ENCODE results near the gene MLPH. TPM values are rescaled to one million over a fixed set of nuclear protein-coding genes. Genes with fewer than 3 reads are reported as not detected.

The MLPH gene
- total RNA-seq, 1 experiment from 2014 or later = 27.1 TPM

DNA sequence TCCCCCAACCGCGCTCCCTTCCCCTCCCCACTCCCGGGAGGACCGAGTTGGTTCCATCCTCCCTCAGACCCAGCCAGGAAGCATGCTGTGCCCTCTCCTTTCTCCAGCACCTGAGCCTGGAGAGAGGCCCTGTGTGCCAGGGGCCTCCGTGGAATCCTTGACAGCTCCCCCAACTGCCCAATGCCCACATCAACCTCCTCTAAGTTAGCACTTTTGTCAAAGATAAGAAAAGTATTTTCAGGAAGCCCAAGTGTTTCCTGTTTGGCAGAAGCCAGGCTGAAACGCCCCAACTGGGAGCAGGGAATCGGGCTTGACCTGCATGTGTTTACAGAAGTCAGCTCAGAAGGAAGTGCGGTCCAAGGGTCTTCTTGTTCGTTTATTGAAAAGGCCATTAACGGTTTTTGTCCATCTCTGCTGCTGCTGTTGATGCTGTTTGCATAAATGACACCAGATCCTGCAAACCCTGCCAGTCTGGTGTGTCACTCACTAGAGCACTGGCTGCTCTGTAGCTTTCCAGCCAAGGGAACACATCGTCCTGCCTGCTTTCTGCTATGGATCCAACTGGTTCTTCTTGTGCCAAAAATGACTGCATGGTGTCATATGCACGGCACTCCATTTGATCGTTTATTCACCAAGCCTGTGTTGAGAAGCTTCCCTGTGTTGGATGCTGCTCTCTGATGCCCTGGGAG is 37.7 kb upstream of the MLPH start:
- TF ChIP-seq, protein P1, sequence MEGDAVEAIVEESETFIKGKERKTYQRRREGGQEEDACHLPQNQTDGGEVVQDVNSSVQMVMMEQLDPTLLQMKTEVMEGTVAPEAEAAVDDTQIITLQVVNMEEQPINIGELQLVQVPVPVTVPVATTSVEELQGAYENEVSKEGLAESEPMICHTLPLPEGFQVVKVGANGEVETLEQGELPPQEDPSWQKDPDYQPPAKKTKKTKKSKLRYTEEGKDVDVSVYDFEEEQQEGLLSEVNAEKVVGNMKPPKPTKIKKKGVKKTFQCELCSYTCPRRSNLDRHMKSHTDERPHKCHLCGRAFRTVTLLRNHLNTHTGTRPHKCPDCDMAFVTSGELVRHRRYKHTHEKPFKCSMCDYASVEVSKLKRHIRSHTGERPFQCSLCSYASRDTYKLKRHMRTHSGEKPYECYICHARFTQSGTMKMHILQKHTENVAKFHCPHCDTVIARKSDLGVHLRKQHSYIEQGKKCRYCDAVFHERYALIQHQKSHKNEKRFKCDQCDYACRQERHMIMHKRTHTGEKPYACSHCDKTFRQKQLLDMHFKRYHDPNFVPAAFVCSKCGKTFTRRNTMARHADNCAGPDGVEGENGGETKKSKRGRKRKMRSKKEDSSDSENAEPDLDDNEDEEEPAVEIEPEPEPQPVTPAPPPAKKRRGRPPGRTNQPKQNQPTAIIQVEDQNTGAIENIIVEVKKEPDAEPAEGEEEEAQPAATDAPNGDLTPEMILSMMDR (IDR thresholded peaks at IDR 0.05; ENCODE audit: unreplicated experiment) = no peak
- H3K9me3 Mint-ChIP-seq (ENCODE audit: unreplicated experiment) = peaks cover 7% of the 10 kb centered on the region
- ChIA-PET POLR2A (interaction anchor here (0.6 kb wide), 1 partner anchor 315 kb away, joined by 3 read pairs; no protein-coding TSS in a partner anchor), CTCF (interaction anchor here (1.0 to 1.6 kb wide), 2 partner anchors 28 to 1095 kb away, joined by 3 to 4 read pairs; no protein-coding TSS in a partner anchor)
- H3K4me1 Mint-ChIP-seq (ENCODE audit: insufficient read depth, unreplicated experiment) = peaks cover 5% of the 10 kb centered on the region
- intact Hi-C loops (cut with micrococcal nuclease) = no loop called here
- no peaks in the 10 kb centered on the region for H3K27me3 Mint-ChIP-seq (ENCODE audit: insufficient read depth, unreplicated experiment)
- no peak overlapping the region for H3K4me3 Mint-ChIP-seq (ENCODE audit: unreplicated experiment)
- no peak for DNase-seq (ENCODE audit: unreplicated experiment)
- no TSS peak for BruUV-seq (replicated peaks)
- no peak overlapping the region for H3K27ac Mint-ChIP-seq (ENCODE audit: low read depth, unreplicated experiment)
- H3K36me3 Mint-ChIP-seq (ENCODE audit: insufficient read depth, unreplicated experiment) = no peaks in the 10 kb centered on the region

DNA sequence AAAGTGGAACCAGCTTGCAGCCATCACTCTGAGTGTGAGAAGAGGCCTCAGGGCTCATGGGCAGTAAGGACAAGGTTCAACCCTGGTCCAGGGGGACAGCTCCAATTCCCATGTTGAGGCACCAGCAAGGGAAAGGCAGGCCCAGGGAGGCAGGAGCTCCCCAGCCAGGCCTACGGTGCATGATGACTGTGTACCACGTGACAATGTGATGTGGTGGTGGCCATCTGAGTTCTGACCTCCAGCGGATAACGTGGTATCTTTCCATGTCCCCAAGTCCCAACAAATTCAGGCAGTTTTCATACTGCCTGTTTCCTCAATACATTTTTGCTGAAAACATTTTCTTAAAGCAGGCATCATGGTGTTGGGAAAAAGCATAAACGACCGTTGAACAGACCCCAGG is 36.9 kb upstream of the MLPH start:
- H3K27me3 Mint-ChIP-seq (ENCODE audit: insufficient read depth, unreplicated experiment) = no peaks in the 10 kb centered on the region

DNA sequence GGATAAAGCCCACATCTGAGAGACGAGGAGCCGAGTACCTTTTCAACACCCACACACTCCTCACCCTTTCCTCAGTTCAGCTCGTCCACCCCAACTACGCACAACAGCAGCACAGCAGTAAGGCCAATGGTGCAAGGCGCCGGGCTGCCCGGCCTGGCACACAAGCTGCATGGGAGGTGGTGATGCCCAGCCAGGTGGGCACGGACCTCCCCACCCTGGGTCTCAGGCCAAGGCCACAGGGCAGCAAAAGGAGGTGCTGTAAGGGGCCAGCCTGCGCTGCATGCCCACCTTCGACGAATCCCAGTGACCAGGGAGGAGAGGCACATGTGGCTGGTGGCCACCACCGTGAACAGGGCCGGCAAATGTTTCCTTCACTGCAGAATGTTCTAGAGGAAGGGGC is 36.5 kb upstream of the MLPH start:
- H3K4me3 Mint-ChIP-seq (ENCODE audit: unreplicated experiment) = no peak overlapping the region
- no peak overlapping the region for H3K27ac Mint-ChIP-seq (ENCODE audit: low read depth, unreplicated experiment)
- DNase-seq (ENCODE audit: unreplicated experiment) = no peak
- peaks cover 7% of the 10 kb centered on the region for H3K9me3 Mint-ChIP-seq (ENCODE audit: unreplicated experiment)
- peaks cover 5% of the 10 kb centered on the region for H3K4me1 Mint-ChIP-seq (ENCODE audit: insufficient read depth, unreplicated experiment)
- intact Hi-C loops (cut with micrococcal nuclease) = no loop called here
- CTCF ChIA-PET = no interaction called here
- no TSS peak for BruUV-seq (replicated peaks)
- no peaks in the 10 kb centered on the region for H3K36me3 Mint-ChIP-seq (ENCODE audit: insufficient read depth, unreplicated experiment)
- no peaks in the 10 kb centered on the region for H3K27me3 Mint-ChIP-seq (ENCODE audit: insufficient read depth, unreplicated experiment)
- TF ChIP-seq, protein P1 (IDR thresholded peaks at IDR 0.05; ENCODE audit: unreplicated experiment) = no peak
- POLR2A ChIA-PET = interaction anchor here (1.2 kb wide), 1 partner anchor 20 kb away, joined by 3 read pairs; no protein-coding TSS in a partner anchor

More for the DNA sequence above, 36.9 kb upstream of the MLPH start:
- CTCF ChIA-PET = interaction anchor here (1.0 to 1.6 kb wide), 2 partner anchors 28 to 1096 kb away, joined by 3 to 4 read pairs; no protein-coding TSS in a partner anchor
- intact Hi-C loops (cut with micrococcal nuclease) = no loop called here
- no peak for DNase-seq (ENCODE audit: unreplicated experiment)
- H3K4me3 Mint-ChIP-seq (ENCODE audit: unreplicated experiment) = no peak overlapping the region
- POLR2A ChIA-PET = interaction anchor here (1.2 kb wide), 1 partner anchor 20 kb away, joined by 3 read pairs; no protein-coding TSS in a partner anchor
- peaks cover 7% of the 10 kb centered on the region for H3K9me3 Mint-ChIP-seq (ENCODE audit: unreplicated experiment)
- H3K4me1 Mint-ChIP-seq (ENCODE audit: insufficient read depth, unreplicated experiment) = peaks cover 5% of the 10 kb centered on the region
- H3K36me3 Mint-ChIP-seq (ENCODE audit: insufficient read depth, unreplicated experiment) = no peaks in the 10 kb centered on the region
- no peak overlapping the region for H3K27ac Mint-ChIP-seq (ENCODE audit: low read depth, unreplicated experiment)
- TF ChIP-seq, protein P1 (IDR thresholded peaks at IDR 0.05; ENCODE audit: unreplicated experiment) = no peak
- no TSS peak for BruUV-seq (replicated peaks)

DNA sequence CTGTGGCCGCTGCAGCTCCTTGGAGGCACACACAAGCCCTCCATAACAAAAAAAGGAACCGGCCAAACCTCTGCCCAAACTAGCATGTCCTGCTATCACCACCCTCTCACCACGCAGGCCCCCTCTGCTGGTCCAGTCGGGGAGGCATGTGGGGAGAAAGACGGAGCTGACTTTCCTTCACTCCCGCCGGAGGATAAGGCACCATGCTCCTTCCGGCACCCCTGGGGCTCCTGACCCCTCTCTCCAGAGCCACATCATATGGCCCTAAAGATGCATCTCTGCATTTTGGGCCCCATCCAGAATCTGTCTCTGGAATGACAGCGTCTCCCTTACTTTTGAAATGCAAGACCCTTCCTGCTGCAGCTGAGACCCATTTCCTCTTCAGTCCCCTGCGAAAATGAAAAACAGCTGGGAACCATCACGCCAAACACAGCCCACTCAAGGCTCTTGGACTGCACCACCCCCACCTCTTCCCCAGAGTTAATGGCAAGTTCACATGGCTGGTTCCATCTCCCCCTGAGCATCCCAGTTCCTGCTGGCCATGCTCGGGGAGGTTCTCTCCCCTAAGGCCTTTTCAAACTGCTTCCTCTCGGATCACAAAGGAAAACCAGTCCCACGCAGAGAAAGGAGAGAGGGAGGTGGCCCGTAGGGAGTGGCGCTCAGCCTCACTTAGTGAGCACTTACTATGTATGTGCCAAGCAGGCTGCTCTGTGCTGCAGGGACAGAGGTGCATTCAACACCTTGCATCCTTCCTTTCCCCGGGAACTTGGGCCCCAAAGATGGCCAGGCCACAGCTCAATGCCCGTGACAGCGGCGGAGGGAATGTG is 35.2 kb upstream of the MLPH start:
- no peak overlapping the region for H3K27ac Mint-ChIP-seq (ENCODE audit: low read depth, unreplicated experiment)
- H3K27me3 Mint-ChIP-seq (ENCODE audit: insufficient read depth, unreplicated experiment) = no peaks in the 10 kb centered on the region
- no TSS peak for BruUV-seq (replicated peaks)
- ChIA-PET POLR2A (no interaction called here), CTCF (no interaction called here)
- H3K4me3 Mint-ChIP-seq (ENCODE audit: unreplicated experiment) = no peak overlapping the region
- intact Hi-C loops (cut with micrococcal nuclease) = no loop called here
- TF ChIP-seq, protein P1 (IDR thresholded peaks at IDR 0.05; ENCODE audit: unreplicated experiment) = no peak
- H3K36me3 Mint-ChIP-seq (ENCODE audit: insufficient read depth, unreplicated experiment) = no peaks in the 10 kb centered on the region
- H3K4me1 Mint-ChIP-seq (ENCODE audit: insufficient read depth, unreplicated experiment) = peaks cover 16% of the 10 kb centered on the region
- peaks cover 7% of the 10 kb centered on the region for H3K9me3 Mint-ChIP-seq (ENCODE audit: unreplicated experiment)
- DNase-seq (ENCODE audit: unreplicated experiment) = no peak
